Ishikawa (cell line): Measurements from ENCODE around the gene PCDHA7.

Source experiments
- CEBPB ChIP-seq: IDR thresholded peaks from 2 replicates; pipeline ENCODE4 v1.6.1; 2012
- CREB1 ChIP-seq: IDR thresholded peaks from 2 replicates; pipeline ENCODE4 v1.6.1; 2012; ENCODE audit warnings: low read depth
- EGR1 ChIP-seq: IDR thresholded peaks from 2 replicates; pipeline ENCODE4 v1.6.1; 2012
- EP300 ChIP-seq: IDR thresholded peaks from 2 replicates; pipeline ENCODE4 v1.6.1; 2012; ENCODE audit warnings: borderline replicate concordance
- FOXM1 ChIP-seq: IDR thresholded peaks from 2 replicates; pipeline ENCODE4 v1.6.1; 2012; ENCODE audit warnings: low read depth, borderline replicate concordance
- NFIC ChIP-seq: IDR thresholded peaks from 2 replicates; pipeline ENCODE4 v1.6.1; 2012
- RAD21 ChIP-seq: IDR thresholded peaks from 2 replicates; pipeline ENCODE4 v1.6.1; 2012; ENCODE audit warnings: low read depth
- TAF1 ChIP-seq: IDR thresholded peaks from 2 replicates; pipeline ENCODE4 v1.6.1; 2012; ENCODE audit warnings: low read depth, mild to moderate bottlenecking
- TCF12 ChIP-seq: IDR thresholded peaks from 2 replicates; pipeline ENCODE4 v1.6.1; 2012; ENCODE audit warnings: low read depth
- TEAD4 ChIP-seq: IDR thresholded peaks from 2 replicates; pipeline ENCODE4 v1.6.1; 2012
- YY1 ChIP-seq: IDR thresholded peaks from 2 replicates; pipeline ENCODE4 v1.6.1; 2012; ENCODE audit warnings: low read depth
- ZBTB7A ChIP-seq: IDR thresholded peaks from 2 replicates; pipeline ENCODE4 v1.6.1; 2012; ENCODE audit warnings: low read depth
- TF ChIP-seq, protein P1 (sequence below): IDR thresholded peaks from 2 replicates; pipeline ENCODE4 v1.6.1; 2012
- TF ChIP-seq, protein P2 (sequence below): IDR thresholded peaks from 2 replicates; pipeline ENCODE4 v1.6.1; 2012
- TF ChIP-seq, protein P3 (sequence below): IDR thresholded peaks from 2 replicates; pipeline ENCODE4 v1.6.1; 2012; ENCODE audit warnings: low read depth, mild to moderate bottlenecking

The PCDHA7 gene

DNA sequence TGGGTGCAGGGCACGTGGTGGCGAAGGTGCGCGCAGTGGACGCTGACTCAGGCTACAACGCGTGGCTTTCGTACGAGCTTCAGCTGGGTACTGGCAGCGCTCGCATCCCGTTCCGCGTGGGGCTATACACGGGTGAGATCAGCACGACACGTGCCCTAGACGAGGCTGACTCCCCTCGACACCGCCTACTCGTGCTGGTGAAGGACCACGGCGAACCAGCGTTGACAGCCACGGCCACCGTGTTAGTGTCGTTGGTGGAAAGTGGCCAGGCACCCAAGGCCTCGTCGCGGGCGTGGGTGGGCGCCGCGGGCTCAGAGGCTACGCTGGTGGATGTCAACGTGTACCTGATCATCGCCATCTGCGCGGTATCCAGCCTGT, 37.4 kb upstream of the PCDHA7 start:
- TF ChIP-seq TAF1 (no peak), NFIC (no peak), CREB1 (no peak), TEAD4 (no peak), EP300 (no peak), YY1 (no peak), CEBPB (no peak), TCF12 (no peak), FOXM1 (no peak)
- TF ChIP-seq, protein P1, sequence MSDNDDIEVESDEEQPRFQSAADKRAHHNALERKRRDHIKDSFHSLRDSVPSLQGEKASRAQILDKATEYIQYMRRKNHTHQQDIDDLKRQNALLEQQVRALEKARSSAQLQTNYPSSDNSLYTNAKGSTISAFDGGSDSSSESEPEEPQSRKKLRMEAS: no peak
- TF ChIP-seq, protein P2, sequence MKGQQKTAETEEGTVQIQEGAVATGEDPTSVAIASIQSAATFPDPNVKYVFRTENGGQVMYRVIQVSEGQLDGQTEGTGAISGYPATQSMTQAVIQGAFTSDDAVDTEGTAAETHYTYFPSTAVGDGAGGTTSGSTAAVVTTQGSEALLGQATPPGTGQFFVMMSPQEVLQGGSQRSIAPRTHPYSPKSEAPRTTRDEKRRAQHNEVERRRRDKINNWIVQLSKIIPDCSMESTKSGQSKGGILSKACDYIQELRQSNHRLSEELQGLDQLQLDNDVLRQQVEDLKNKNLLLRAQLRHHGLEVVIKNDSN: no peak
- TF ChIP-seq, protein P3, sequence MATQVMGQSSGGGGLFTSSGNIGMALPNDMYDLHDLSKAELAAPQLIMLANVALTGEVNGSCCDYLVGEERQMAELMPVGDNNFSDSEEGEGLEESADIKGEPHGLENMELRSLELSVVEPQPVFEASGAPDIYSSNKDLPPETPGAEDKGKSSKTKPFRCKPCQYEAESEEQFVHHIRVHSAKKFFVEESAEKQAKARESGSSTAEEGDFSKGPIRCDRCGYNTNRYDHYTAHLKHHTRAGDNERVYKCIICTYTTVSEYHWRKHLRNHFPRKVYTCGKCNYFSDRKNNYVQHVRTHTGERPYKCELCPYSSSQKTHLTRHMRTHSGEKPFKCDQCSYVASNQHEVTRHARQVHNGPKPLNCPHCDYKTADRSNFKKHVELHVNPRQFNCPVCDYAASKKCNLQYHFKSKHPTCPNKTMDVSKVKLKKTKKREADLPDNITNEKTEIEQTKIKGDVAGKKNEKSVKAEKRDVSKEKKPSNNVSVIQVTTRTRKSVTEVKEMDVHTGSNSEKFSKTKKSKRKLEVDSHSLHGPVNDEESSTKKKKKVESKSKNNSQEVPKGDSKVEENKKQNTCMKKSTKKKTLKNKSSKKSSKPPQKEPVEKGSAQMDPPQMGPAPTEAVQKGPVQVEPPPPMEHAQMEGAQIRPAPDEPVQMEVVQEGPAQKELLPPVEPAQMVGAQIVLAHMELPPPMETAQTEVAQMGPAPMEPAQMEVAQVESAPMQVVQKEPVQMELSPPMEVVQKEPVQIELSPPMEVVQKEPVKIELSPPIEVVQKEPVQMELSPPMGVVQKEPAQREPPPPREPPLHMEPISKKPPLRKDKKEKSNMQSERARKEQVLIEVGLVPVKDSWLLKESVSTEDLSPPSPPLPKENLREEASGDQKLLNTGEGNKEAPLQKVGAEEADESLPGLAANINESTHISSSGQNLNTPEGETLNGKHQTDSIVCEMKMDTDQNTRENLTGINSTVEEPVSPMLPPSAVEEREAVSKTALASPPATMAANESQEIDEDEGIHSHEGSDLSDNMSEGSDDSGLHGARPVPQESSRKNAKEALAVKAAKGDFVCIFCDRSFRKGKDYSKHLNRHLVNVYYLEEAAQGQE: no peak

DNA sequence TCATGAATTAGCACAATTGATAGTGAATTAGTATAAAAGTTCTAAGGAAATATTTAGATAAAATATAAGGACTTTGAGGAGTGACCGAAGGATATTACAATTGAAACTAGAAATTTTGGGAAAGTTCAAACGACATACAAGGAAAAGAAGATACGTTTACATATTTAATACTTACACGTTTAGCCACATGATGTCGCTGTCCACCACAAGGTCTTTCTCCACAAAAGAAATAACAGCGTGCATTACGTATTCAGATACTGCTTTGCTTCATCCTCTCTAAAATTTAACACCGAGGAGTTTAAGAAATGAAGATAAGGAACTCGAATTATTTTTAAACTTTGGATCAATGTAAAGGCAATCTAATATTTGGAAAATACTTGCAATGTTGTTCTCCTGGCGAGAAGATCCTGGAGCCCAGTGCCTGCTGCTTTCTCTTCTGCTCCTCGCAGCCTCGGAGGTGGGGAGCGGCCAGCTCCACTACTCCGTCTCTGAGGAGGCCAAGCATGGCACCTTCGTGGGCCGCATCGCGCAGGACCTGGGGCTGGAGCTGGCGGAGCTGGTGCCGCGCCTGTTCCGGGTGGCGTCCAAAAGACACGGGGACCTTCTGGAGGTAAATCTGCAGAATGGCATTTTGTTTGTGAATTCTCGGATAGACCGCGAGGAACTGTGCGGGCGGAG, 33.1 kb upstream of the PCDHA7 start, which contains the start of gene PCDHA3:
PCDHA3 (plus strand) TSS at position 242 of the 678 bp plus-strand sequence.
- TF ChIP-seq NFIC: no peak
- no peak for TF ChIP-seq YY1
- TF ChIP-seq EP300: no peak
- TF ChIP-seq CREB1: no peak
- TF ChIP-seq, protein P3: no peak

DNA sequence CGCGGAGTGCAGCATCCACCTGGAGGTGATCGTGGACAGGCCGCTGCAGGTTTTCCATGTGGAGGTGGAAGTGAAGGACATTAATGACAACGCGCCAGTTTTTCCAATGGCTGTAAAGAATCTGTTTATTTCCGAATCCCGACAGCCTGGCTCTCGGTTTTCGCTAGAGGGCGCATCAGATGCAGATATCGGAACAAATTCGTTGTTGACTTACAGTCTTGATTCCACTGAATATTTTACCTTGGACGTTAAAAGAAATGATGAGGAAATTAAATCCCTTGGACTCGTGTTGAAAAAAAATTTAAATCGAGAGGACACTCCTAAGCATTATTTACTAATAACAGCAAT, 32.6 kb upstream of the PCDHA7 start:
- TF ChIP-seq EGR1 (no peak), YY1 (no peak), TAF1 (no peak), TCF12 (no peak), CEBPB (no peak), ZBTB7A (no peak), FOXM1 (no peak), TEAD4 (no peak), CREB1 (no peak), NFIC (no peak), EP300 (no peak), RAD21 (no peak)
- TF ChIP-seq, protein P3: no peak
- TF ChIP-seq, protein P2: no peak
- TF ChIP-seq, protein P1: no peak

DNA sequence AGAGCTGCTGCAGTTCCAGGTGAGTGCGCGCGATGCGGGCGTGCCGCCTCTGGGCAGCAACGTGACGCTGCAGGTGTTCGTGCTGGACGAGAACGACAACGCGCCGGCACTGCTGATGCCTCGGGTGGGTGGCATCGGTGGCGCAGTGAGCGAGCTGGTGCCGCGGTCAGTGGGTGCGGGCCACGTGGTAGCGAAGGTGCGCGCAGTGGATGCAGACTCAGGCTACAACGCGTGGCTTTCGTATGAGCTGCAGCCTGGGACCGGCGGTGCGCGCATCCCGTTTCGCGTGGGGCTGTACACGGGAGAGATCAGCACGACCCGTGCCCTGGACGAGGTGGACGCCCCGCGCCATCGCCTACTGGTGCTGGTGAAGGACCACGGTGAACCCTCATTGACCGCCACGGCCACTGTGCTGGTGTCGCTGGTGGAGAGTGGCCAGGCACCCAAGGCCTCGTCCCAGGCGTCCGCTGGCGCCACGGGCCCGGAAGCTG, 31.2 kb upstream of the PCDHA7 start:
- TF ChIP-seq YY1 (no peak), CREB1 (no peak), CEBPB (no peak), EGR1 (no peak), ZBTB7A (no peak), TCF12 (no peak), RAD21 (no peak), EP300 (no peak), FOXM1 (no peak), TAF1 (no peak), TEAD4 (no peak), NFIC (no peak)
- TF ChIP-seq, protein P3: no peak
- TF ChIP-seq, protein P2: no peak
